Smooth muscle cell (in vitro differentiated cells): ENCODE measurements around the gene ASIC2. TPM values are rescaled to one million over a fixed set of nuclear protein-coding genes. Genes with fewer than 3 reads are reported as not detected.

ENCODE experiments used
- DNase-seq: peaks from one replicate; lab custom pipeline; 2025; ENCODE audit not compliant: unreplicated experiment; lab: John Stamatoyannopoulos, UW
- H2AFZ ChIP-seq: fragments of 200-600 bp; sonication (generic); 2 replicates; pipeline ENCODE4 v1.6.0; 2016; ENCODE audit warnings: antibody characterized with exemption, low read depth, mild to moderate bottlenecking
- H3F3A ChIP-seq: fragments of 200-600 bp; sonication (generic); 2 replicates; pipeline ENCODE4 v1.6.0; 2017; ENCODE audit warnings: antibody characterized with exemption, low read depth
- H3K27ac ChIP-seq: fragments of 200-600 bp; sonication (generic); 2 replicates; pipeline ENCODE4 v1.5.1; 2016; ENCODE audit warnings: low read depth, mild to moderate bottlenecking
- H3K27me3 ChIP-seq: fragments of 200-600 bp; sonication (generic); 2 replicates; pipeline ENCODE4 v1.6.1; 2016; ENCODE audit warnings: low read depth, mild to moderate bottlenecking
- H3K36me3 ChIP-seq: fragments of 200-600 bp; sonication (generic); 2 replicates; pipeline ENCODE4 v1.5.1; 2016; ENCODE audit warnings: low read depth
- H3K4me1 ChIP-seq: fragments of 200-600 bp; sonication (generic); 2 replicates; pipeline ENCODE4 v1.5.1; 2016; ENCODE audit warnings: low read depth
- H3K4me2 ChIP-seq: fragments of 200-600 bp; sonication (generic); 2 replicates; pipeline ENCODE4 v1.6.0; 2016; ENCODE audit warnings: mild to moderate bottlenecking
- H3K4me3 ChIP-seq: fragments of 200-600 bp; sonication (generic); 2 replicates; pipeline ENCODE4 v1.5.1; 2016; ENCODE audit warnings: mild to moderate bottlenecking
- H3K79me2 ChIP-seq: fragments of 200-600 bp; sonication (generic); 2 replicates; pipeline ENCODE4 v1.6.0; 2016; ENCODE audit warnings: low read depth, mild to moderate bottlenecking
- H3K9ac ChIP-seq: fragments of 200-600 bp; sonication (generic); 2 replicates; pipeline ENCODE4 v1.6.0; 2016; ENCODE audit warnings: low read depth
- H3K9me3 ChIP-seq: fragments of 200-600 bp; sonication (generic); replicated peaks from 2 replicates; pipeline ENCODE4 v1.5.1; 2016; ENCODE audit warnings: low read depth
- H4K20me1 ChIP-seq: fragments of 200-600 bp; sonication (generic); 2 replicates; pipeline ENCODE4 v1.6.0; 2016; ENCODE audit warnings: low read depth
- CTCF ChIP-seq: fragments of 200-600 bp; sonication (generic); IDR thresholded peaks from 2 replicates; pipeline ENCODE4 v1.5.1; 2017; ENCODE audit warnings: borderline replicate concordance, mild to moderate bottlenecking, antibody characterized with exemption; ENCODE audit not compliant: insufficient read depth, poor library complexity, severe bottlenecking
- WGBS: methylation state at CpG from one replicate; pipeline ENCODE4 v1.1.7; 2016; ENCODE audit warnings: low lambda C conversion rate; 5-methylcytosine and 5-hydroxymethylcytosine counted together
- polyA plus RNA-seq: library from polyadenylated mRNA; unstranded; fragments of >200 nt; fragmentation: Nextera tagmentation; extraction: Ambion mirVana; gene quantifications from 2 replicates; pipeline ENCODE4 v1.2.1, GENCODE V29; 2016
- total RNA-seq: library from RNA; depleted of rRNA; stranded (reverse); fragments of >200 nt; gene quantifications from 2 replicates; pipeline ENCODE4 v1.2.3, GENCODE V29; 2014

Gene ASIC2
- total and polyA plus RNA-seq, 2 experiments from 2014 or later: 0.18 to 0.23 TPM

GRCh38 chr17:33086041-33086440 lies 207.1 kb downstream of the ASIC2 start:
- Histone ChIP-seq H3K36me3 (no peaks in the 10 kb centered on the region), H3K9ac (no peak overlapping the region), H3F3A (no peaks in the 10 kb centered on the region), H2AFZ (no peak overlapping the region), H3K4me3 (no peak overlapping the region), H3K27me3 (peaks cover 14% of the 10 kb centered on the region), H3K79me2 (no peaks in the 10 kb centered on the region), H3K4me1 (no peaks in the 10 kb centered on the region), H4K20me1 (no peaks in the 10 kb centered on the region), H3K4me2 (no peak overlapping the region), H3K27ac (no peak overlapping the region), H3K9me3 (no peaks in the 10 kb centered on the region)
- no peak for TF ChIP-seq CTCF
- 84% methylated on average over 1 of the region's 1 CpG for WGBS
- no peak for DNase-seq

GRCh38 chr17:33085256-33085655 lies 207.8 kb downstream of the ASIC2 start:
- no peak overlapping the region for H2AFZ ChIP-seq
- H3K4me1 ChIP-seq: no peaks in the 10 kb centered on the region
- no peaks in the 10 kb centered on the region for H3K79me2 ChIP-seq
- no peak overlapping the region for H3K9ac ChIP-seq
- WGBS: 81% methylated on average over 3 of the region's 3 CpGs
- H3K4me2 ChIP-seq: no peak overlapping the region
- no peak for TF ChIP-seq CTCF
- no peaks in the 10 kb centered on the region for H3F3A ChIP-seq
- H3K27ac ChIP-seq: no peak overlapping the region
- H3K36me3 ChIP-seq: no peaks in the 10 kb centered on the region
- no peaks in the 10 kb centered on the region for H4K20me1 ChIP-seq
- no peak overlapping the region for H3K4me3 ChIP-seq
- no peak for DNase-seq
- H3K27me3 ChIP-seq: peaks cover 16% of the 10 kb centered on the region
- no peaks in the 10 kb centered on the region for H3K9me3 ChIP-seq

GRCh38 chr17:33084755-33085154 lies 208.3 kb downstream of the ASIC2 start:
- H3K4me3 ChIP-seq: no peak overlapping the region
- H3K4me1 ChIP-seq: no peaks in the 10 kb centered on the region
- H3K79me2 ChIP-seq: no peaks in the 10 kb centered on the region
- peaks cover 16% of the 10 kb centered on the region for H3K27me3 ChIP-seq
- no peak overlapping the region for H2AFZ ChIP-seq
- DNase-seq: no peak
- no peaks in the 10 kb centered on the region for H4K20me1 ChIP-seq
- TF ChIP-seq CTCF: no peak
- no peak overlapping the region for H3K9ac ChIP-seq
- H3K27ac ChIP-seq: no peak overlapping the region
- 94% methylated on average over 2 of the region's 2 CpGs for WGBS
- no peak overlapping the region for H3K4me2 ChIP-seq
- H3K36me3 ChIP-seq: no peaks in the 10 kb centered on the region
- no peaks in the 10 kb centered on the region for H3K9me3 ChIP-seq
- no peaks in the 10 kb centered on the region for H3F3A ChIP-seq

GRCh38 chr17:33082529-33083173 lies 210.4 kb downstream of the ASIC2 start:
- Histone ChIP-seq H3K27ac (no peak overlapping the region), H3F3A (no peaks in the 10 kb centered on the region), H3K9me3 (no peaks in the 10 kb centered on the region), H3K4me2 (no peak overlapping the region), H3K79me2 (no peaks in the 10 kb centered on the region), H3K9ac (no peak overlapping the region), H3K36me3 (no peaks in the 10 kb centered on the region), H3K27me3 (peaks cover 3% of the 10 kb centered on the region), H2AFZ (no peak overlapping the region), H4K20me1 (no peaks in the 10 kb centered on the region), H3K4me1 (no peaks in the 10 kb centered on the region), H3K4me3 (no peak overlapping the region)
- WGBS: 86% methylated on average over 7 of the region's 7 CpGs
- TF ChIP-seq CTCF: no peak
- no peak for DNase-seq
